GM21717 (cell line): ENCODE measurements around the gene COMMD1.
"Not testable (repeated sequence)": the region's sequence is repeated elsewhere in the genome, so short reads cannot be mapped to it uniquely, and the experiment has no call there.

ENCODE experiments used
- ATAC-seq: cut with Tn5 transposase; IDR thresholded peaks from one replicate; pipeline ENCODE4 v1.9.1; 2021; ENCODE audit warnings: mild to moderate bottlenecking, moderate library complexity; ENCODE audit not compliant: unreplicated experiment

COMMD1 gene

GRCh38 chr2:62133320-62133823 is 227.9 kb downstream of the COMMD1 start:
- no peak for ATAC-seq

- ATAC-seq, result no peak
Observed at GRCh38 chr2:62136956-62137830, 231.7 kb downstream of the COMMD1 start.

DNA sequence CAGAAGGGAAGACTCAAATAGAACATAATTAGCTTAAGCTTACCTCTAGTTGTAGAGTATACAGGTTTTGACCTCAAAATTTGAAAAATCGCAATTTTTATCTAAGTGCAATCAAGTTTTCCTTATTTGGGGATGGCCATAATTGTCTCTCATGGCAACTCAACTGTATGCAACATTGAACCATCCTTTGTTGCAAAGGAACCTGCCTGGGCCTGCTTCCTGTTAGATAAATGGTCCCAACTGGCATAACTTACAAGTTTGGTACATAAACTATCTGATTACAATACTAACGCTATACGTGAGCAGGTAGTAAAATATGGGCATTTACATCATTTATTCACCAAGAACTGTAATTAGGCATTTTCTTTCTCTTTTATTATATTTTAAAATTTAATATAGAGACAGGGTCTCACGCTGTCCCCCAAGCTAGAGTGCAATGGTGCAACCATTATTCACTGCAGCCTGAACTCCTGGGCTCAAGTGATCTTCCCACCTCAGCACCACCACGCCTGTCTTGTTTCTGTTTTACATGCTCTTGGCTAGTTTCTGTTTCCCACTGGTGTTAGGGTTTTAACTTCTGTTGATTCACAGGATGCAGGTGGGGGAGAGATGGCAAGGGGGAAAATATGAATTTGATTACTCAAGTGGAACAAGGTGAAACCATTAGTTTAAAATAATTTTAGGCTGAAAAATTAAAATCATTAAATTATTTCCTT is 235.1 kb downstream of the COMMD1 start:
- ATAC-seq, result peak; percentile 80

GRCh38 chr2:62141142-62141740 is 235.8 kb downstream of the COMMD1 start:
- no peak for ATAC-seq

GRCh38 chr2:62142054-62142453 is 236.6 kb downstream of the COMMD1 start:
- ATAC-seq, result no peak

GRCh38 chr2:62143696-62144095 is 238.2 kb downstream of the COMMD1 start:
- no peak for ATAC-seq

DNA sequence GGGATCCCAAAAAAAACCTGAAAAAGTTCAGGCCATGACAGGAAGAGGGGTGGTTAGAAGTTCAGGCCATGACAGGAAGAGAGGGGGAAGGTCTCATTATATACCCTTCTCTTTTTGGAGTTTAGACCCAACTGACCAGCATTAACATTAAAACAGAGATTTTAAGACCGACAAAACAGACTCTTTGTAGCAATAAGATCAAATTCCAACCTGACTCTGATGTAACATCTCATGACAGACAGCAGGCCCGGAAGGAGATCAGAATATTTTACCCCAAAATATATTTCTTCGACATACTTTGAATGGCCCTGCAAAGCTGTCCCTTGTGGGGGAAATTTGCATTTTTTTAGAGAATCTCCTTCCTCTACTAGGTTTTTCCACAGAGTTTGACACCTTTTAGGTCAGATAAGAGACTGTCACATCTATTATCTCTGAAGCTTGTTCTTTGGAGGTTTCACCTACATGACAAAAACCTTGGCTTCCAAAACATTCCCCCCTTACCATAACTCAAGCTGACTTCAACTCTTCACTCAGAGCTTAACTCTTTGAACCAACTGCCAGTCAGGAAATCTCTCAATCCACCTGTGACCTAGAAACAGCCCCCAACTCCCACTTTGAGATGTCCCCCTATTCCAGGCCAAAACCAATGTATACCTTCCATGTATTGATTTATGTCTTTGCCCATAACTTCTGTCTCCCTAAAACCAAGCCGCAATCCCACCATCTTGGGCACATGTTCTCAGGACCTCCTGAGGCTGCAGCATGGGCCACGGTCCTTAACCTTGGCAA is 239.4 kb downstream of the COMMD1 start:
- ATAC-seq, result no peak

DNA sequence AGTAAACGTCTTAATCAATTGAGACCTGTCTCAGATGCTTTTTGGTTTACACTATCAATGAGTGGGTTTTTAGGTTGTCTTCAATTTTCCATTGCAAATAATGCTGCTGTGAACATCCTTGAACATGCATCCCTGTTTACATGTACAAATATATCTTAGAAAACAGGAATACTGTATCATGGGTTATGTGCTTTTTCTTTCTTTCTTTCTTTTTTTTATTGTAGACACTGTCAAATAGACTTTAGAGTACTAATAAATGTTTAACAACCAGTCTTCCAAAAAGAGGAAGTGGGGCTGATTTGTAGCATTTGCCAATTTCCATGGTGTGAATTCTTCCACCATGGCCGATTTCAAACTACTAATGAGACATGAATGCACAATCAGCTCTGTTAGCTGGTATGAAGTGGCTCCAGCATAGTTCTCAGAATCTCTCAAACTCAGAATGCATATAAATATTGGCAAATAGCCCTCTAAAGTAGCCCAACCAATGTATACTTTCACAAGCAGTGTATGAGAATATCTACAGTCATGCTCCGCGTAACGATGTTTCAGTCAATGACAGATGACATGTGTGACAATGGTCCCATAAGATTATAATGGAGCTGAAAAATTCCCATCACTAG is 240.1 kb downstream of the COMMD1 start:
- no peak for ATAC-seq

DNA sequence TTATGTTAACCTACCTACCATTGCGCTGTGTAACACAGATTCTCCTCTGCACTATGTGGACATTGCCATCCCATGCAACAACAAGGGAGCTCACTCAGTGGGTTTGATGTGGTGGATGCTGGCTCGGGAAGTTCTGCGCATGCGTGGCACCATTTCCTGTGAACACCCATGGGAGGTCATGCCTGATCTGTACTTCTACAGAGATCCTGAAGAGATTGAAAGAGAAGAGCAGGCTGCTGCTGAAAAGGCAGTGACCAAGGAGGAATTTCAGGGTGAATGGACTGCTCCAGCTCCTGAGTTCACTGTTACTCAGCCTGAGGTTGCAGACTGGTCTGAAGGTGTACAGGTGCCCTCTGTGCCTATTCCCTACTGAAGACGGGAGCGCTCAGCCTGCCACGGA is 241.3 kb downstream of the COMMD1 start:
- ATAC-seq, result not testable (repeated sequence)

DNA sequence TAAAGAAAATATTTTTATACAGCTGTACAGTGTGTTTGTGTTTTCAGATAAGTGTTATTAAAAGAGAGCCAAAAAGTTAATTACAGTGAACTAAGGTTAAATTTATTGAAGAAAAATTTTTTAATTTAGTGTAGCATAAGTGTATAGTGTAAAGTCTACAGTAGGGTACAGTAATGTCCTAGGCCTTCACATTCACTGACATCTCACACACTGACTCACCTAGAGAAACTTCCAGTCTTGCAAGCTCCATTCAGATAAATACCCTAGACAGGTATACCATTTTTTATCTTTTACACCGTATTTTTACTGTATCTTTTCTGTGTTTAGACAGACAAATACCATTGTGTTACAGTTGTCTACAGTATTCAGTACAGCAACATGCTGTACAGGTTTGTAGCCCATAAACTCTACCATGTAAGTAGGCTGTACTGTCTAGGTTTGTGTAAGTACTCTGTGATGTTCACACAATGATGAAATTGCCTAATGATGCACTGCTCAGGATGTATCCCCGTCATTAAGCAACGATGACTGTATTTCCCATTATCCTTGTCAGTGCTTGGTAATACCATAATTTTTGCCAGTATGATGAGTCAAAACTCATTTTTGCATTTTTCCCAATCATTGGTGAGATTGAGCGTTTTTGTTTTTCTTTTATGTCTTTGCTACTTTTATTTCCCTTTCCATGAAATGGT is 242.3 kb downstream of the COMMD1 start:
- ATAC-seq, result no peak

DNA sequence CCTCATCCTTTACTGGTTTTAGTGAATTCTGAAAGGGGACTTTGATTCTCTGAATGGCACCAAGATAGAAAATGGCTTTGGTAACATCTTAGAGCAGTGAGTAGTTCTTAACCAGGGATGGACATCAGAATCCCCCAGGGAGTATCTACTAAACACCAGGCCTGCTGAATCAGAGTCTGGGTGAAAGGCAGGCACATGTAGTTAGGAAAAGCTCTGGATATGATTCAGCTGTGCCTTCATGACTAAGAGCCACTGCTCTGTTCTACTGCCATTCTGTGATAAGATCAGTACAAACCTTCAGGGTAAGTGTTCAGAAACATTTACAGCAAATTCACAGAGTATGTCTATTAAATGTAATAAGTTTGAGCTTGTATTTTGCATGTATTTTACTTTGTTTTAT is 244.2 kb downstream of the COMMD1 start:
- ATAC-seq, result no peak

- no peak for ATAC-seq
Observed at GRCh38 chr2:62150597-62151305, 245.3 kb downstream of the COMMD1 start.

DNA sequence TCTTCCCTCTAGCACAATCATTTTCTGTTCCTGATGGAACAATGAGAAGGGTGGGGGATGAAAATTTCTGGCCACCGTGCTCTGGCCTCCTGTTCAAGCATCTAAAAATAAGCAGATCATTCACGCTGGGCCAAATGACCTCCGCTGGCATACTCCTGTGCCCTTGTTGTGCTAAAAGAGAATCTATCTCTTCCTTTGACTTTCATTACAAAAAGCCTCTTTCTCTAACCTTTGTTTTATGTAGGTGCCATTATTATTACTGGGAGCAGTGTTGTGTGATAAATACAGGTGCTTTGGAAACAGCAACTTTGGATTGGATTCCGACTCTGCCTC is 245.8 kb downstream of the COMMD1 start:
- no peak for ATAC-seq

- no peak for ATAC-seq
Observed at GRCh38 chr2:62152000-62152399, 246.5 kb downstream of the COMMD1 start.

DNA sequence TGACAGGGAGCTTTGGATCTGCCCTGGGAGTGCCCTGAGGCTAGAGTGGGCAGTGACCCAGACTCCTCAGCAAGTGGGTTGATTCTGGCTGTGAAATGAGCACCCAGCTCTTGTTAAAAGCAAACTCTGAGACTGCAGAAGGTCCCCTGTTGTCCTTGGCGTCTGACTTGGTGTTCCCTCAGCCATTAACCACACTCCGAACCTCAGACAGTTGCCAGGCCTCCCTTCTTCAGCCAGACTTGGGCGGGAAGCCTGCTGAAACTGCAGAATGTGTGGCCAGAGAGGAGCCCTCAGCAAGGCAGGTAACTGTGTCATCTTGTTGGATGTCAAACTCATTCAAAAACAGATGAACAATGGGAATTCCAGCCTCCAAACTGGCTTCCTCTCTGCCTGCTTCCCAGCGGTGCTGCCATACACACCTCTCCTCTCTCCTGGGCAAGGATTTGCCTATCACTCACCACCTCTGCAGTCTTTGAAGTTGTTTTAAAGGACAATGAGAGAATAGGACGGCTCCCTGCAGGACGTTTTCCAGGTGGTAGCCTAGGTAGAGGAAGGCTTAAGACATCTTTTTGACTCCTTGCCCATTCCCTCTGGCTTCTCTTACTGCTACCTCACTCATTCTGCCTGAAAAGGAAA is 251.5 kb downstream of the COMMD1 start:
- ATAC-seq, result no peak

DNA sequence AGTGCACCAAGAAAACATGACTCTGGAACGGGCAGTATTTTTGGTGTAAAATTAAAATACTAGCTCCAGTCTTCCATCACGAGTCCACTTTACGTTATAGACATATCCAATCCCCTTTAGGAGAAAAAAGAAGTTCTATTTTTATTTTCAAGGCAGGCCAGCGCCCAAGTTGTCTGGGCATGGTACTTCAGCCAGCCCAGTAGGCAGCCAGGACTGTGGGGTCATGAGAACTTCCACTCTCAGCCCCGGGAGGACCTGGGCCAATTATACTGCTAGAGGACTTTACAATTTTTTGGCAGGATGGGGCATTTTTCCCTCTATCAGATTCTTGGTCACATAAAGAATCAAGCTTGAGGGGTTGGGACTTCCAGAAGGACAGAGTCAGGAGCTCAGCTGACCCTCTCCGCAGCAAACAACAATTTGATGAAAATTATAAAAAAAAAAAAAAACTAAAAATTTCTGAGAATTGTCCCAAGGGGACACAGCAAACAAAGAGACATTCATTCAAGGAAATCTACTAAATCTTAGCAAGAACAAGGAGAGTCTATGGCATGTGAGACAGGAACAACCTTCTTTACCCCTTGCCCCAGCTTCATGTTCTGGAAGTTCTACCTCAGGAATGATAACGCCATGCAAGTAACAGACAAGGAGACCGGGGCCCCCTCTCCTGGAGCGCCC is 253.1 kb downstream of the COMMD1 start:
- no peak for ATAC-seq

DNA sequence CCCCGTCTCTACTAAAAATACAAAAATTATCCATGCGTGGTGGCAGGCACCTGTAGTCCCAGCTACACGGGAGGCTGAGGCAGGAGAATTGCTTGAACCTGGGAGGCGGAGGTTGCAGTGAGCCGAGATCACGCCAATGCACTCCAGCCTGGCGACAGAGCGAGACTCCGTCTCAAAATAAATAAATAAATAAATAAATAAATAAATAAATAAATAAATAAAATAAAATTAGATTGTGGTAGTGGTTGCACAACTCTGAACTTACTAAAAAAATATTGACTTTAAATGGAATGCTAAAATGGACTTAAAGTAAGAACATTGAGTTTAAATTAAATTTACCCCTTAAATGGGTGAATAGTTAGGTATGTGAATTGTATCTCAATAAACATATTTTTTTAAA is 255.2 kb downstream of the COMMD1 start:
- ATAC-seq, result not testable (repeated sequence)

GRCh38 chr2:62163106-62163831 is 257.8 kb downstream of the COMMD1 start:
- no peak for ATAC-seq
